OCI-LY3 (cell line): Measurements from ENCODE around the gene TSPAN3.

Experiments used
- H2AFZ ChIP-seq: fragments of 200-600, 300-600 bp; shearing (Covaris generic); 2 replicates; pipeline ENCODE4 v1.6.0; 2014; ENCODE audit warnings: antibody characterized with exemption, low read depth, low read length
- H3K27ac ChIP-seq: fragments of 200-600, 300-600 bp; sonication (generic); 2 replicates; pipeline ENCODE4 v1.5.1; 2014; ENCODE audit warnings: mild to moderate bottlenecking, low read length, moderate library complexity, mixed read lengths
- H3K27me3 ChIP-seq: fragments of 200-600, 300-600 bp; sonication (generic); 2 replicates; pipeline ENCODE4 v1.6.1; 2014; ENCODE audit warnings: low read depth, low read length, mixed read lengths
- H3K36me3 ChIP-seq: fragments of 200-600, 300-600 bp; sonication (generic); replicated peaks from 2 replicates; pipeline ENCODE3; 2014; ENCODE audit warnings: low read depth, low read length, mixed read lengths
- H3K4me1 ChIP-seq: fragments of 300-600, 200-600 bp; sonication (generic); 2 replicates; pipeline ENCODE4 v1.6.1; 2014; ENCODE audit warnings: low read length, mixed read lengths
- H3K4me2 ChIP-seq: fragments of 200-600, 300-600 bp; sonication (generic); 2 replicates; pipeline ENCODE4 v1.6.1; 2014; ENCODE audit warnings: low read length, mixed read lengths
- H3K4me3 ChIP-seq: fragments of 300-600, 200-600 bp; sonication (generic); 2 replicates; pipeline ENCODE4 v1.5.1; 2014; ENCODE audit warnings: antibody characterized with exemption, mild to moderate bottlenecking, low read length, moderate library complexity
- H3K79me2 ChIP-seq: fragments of 300-600, 200-600 bp; shearing (Covaris generic); 2 replicates; pipeline ENCODE4 v1.6.1; 2014; ENCODE audit warnings: mild to moderate bottlenecking, low read length, mixed read lengths
- H3K9ac ChIP-seq: fragments of 300-600, 200-600 bp; shearing (Covaris generic); 2 replicates; pipeline ENCODE4 v1.6.0; 2014; ENCODE audit warnings: mild to moderate bottlenecking, low read length, moderate library complexity
- H3K9me3 ChIP-seq: fragments of 200-600, 300-600 bp; shearing (Covaris generic); 2 replicates; pipeline ENCODE4 v1.6.1; 2014; ENCODE audit warnings: low read length, mixed read lengths; ENCODE audit not compliant: insufficient read depth
- H4K20me1 ChIP-seq: fragments of 200-600, 300-600 bp; sonication (generic); 2 replicates; pipeline ENCODE4 v1.6.1; 2016; ENCODE audit warnings: low read length, mixed read lengths; ENCODE audit not compliant: insufficient read depth
- EZH2phosphoT487 ChIP-seq: fragments of 200-600 bp; shearing (Covaris generic); IDR thresholded peaks from 2 replicates; pipeline ENCODE4 v1.6.1; 2018; ENCODE audit warnings: antibody characterized with exemption, mixed run types, low read depth
- TF ChIP-seq, protein P1 (sequence below): fragments of 200-600, 300-600 bp; sonication (generic); IDR thresholded peaks from 2 replicates; pipeline ENCODE4 v1.5.1; 2014; ENCODE audit warnings: antibody characterized with exemption, low read length, low read depth

TSPAN3 gene

DNA sequence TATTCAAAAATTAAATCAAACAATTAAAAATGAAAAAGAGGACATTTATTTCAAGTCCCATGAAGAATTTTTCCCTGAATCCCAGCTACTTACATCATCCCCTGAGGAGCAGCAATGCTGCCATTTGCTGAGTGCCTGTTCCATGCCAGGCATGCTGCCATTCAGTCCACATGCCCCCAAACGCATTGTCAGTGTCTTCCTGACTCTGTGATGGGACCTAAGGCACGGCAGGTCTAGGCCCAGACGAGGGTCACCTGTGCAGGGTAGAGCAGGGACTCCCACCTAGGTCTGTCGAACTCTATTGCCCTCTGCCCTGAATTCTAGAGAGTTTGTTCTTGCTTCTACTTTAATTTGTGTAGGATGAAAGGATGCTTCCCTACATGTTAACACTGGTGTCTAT, 68.9 kb downstream of the TSPAN3 start:
- H3K9me3 ChIP-seq = no peaks in the 10 kb centered on the region
- peak overlapping the region; percentile 59; the same call in 1 of the 2 replicates for H3K4me2 ChIP-seq

GRCh38 chr15:77001351-77001750, 69.6 kb downstream of the TSPAN3 start:
- no peak overlapping the region for H3K4me3 ChIP-seq
- H3K27me3 ChIP-seq = no peaks in the 10 kb centered on the region
- H2AFZ ChIP-seq = no peak overlapping the region
- H3K4me2 ChIP-seq = no peak overlapping the region
- peaks cover 13% of the 10 kb centered on the region; the same call in 1 of the 2 replicates for H4K20me1 ChIP-seq
- H3K27ac ChIP-seq = no peak overlapping the region
- peaks cover 43% of the 10 kb centered on the region for H3K4me1 ChIP-seq
- peaks cover 7% of the 10 kb centered on the region; the same call in 1 of the 2 replicates for H3K79me2 ChIP-seq
- TF ChIP-seq, protein P1, sequence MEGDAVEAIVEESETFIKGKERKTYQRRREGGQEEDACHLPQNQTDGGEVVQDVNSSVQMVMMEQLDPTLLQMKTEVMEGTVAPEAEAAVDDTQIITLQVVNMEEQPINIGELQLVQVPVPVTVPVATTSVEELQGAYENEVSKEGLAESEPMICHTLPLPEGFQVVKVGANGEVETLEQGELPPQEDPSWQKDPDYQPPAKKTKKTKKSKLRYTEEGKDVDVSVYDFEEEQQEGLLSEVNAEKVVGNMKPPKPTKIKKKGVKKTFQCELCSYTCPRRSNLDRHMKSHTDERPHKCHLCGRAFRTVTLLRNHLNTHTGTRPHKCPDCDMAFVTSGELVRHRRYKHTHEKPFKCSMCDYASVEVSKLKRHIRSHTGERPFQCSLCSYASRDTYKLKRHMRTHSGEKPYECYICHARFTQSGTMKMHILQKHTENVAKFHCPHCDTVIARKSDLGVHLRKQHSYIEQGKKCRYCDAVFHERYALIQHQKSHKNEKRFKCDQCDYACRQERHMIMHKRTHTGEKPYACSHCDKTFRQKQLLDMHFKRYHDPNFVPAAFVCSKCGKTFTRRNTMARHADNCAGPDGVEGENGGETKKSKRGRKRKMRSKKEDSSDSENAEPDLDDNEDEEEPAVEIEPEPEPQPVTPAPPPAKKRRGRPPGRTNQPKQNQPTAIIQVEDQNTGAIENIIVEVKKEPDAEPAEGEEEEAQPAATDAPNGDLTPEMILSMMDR = no peak
- no peak for TF ChIP-seq EZH2phosphoT487
- no peaks in the 10 kb centered on the region for H3K9me3 ChIP-seq
- H3K9ac ChIP-seq = no peak overlapping the region
- H3K36me3 ChIP-seq = peaks cover 3% of the 10 kb centered on the region

More for the DNA sequence above, 68.9 kb downstream of the TSPAN3 start:
- Histone ChIP-seq H3K27me3 (no peaks in the 10 kb centered on the region), H4K20me1 (peaks cover 13% of the 10 kb centered on the region; the same call in 1 of the 2 replicates), H3K36me3 (peaks cover 3% of the 10 kb centered on the region), H3K9ac (no peak overlapping the region), H3K27ac (no peak overlapping the region), H2AFZ (no peak overlapping the region), H3K79me2 (peaks cover under 1% of the 10 kb centered on the region; the same call in 1 of the 2 replicates), H3K4me1 (peaks cover 37% of the 10 kb centered on the region), H3K4me3 (no peak overlapping the region)
- TF ChIP-seq EZH2phosphoT487 = no peak

GRCh38 chr15:76999996-77000395, 70.9 kb downstream of the TSPAN3 start:
- H3K79me2 ChIP-seq = peaks cover 18% of the 10 kb centered on the region
- H4K20me1 ChIP-seq = peaks cover 9% of the 10 kb centered on the region; the same call in 1 of the 2 replicates
- no peak overlapping the region for H3K4me2 ChIP-seq
- peaks cover 3% of the 10 kb centered on the region for H3K36me3 ChIP-seq
- H3K9me3 ChIP-seq = no peaks in the 10 kb centered on the region
- no peak overlapping the region for H3K9ac ChIP-seq
- no peak for TF ChIP-seq EZH2phosphoT487
- TF ChIP-seq, protein P1 = no peak
- no peak overlapping the region for H2AFZ ChIP-seq
- H3K4me1 ChIP-seq = peaks cover 54% of the 10 kb centered on the region
- no peak overlapping the region for H3K4me3 ChIP-seq
- H3K27ac ChIP-seq = no peak overlapping the region
- no peaks in the 10 kb centered on the region for H3K27me3 ChIP-seq

GRCh38 chr15:76998663-76999285, 72.1 kb downstream of the TSPAN3 start:
- TF ChIP-seq EZH2phosphoT487 = no peak
- TF ChIP-seq, protein P1 = no peak
- Histone ChIP-seq H3K4me1 (peaks cover 63% of the 10 kb centered on the region), H3K27ac (no peak overlapping the region), H3K4me2 (no peak overlapping the region), H3K4me3 (no peak overlapping the region), H3K9me3 (no peaks in the 10 kb centered on the region), H2AFZ (no peak overlapping the region), H4K20me1 (peaks cover 6% of the 10 kb centered on the region; the same call in 1 of the 2 replicates), H3K36me3 (no peaks in the 10 kb centered on the region), H3K27me3 (no peaks in the 10 kb centered on the region), H3K79me2 (peaks cover 18% of the 10 kb centered on the region), H3K9ac (no peak overlapping the region)
